ENCODE measurements around the gene ENOPH1. TPM values are rescaled to one million over a fixed set of nuclear protein-coding genes. Genes with fewer than 3 reads are reported as not detected.

Gene ENOPH1
- polyA plus RNA-seq, 1 donor from 2014 or later, result 159 TPM

DNA sequence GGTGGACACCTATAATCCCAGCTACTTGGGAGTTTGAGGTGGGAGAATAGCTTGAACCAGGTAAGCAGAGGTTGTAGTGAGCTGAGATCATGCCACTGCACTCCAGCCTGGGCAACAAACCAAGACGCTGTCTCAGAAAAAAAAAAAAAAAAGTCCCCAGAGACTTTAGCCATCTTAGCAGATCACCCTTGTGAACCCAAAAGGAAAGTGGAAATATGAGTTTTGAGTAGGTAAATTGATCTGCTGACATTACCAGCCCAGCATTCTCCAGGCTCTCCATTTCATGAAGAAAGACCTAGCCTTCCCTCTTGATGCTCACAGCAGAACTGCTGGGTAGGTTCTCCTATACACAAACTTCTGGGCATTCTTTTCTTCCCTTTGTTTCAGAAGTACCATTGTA lies 32.1 kb upstream of the ENOPH1 start:
- Histone ChIP-seq H3K36me3 (ENCODE audit: insufficient read depth, low read length) (no peaks in the 10 kb centered on the region), H3K4me2 (ENCODE audit: low read length) (no peak overlapping the region), H3K9me2 (ENCODE audit: insufficient read depth, low read length) (no peaks in the 10 kb centered on the region), H3K79me2 (replicated peaks; ENCODE audit: insufficient read depth, low read length) (no peaks in the 10 kb centered on the region), H2AFZ (ENCODE audit: low read depth, low read length) (no peak overlapping the region), H3K27ac (ENCODE audit: low read length) (no peak overlapping the region), H3K9me3 (ENCODE audit: low read length) (no peaks in the 10 kb centered on the region), H3K4me3 (ENCODE audit: low read length) (no peak overlapping the region), H3K9ac (ENCODE audit: low read length) (no peak overlapping the region), H3F3A (ENCODE audit: insufficient read depth, low read length, poor library complexity, severe bottlenecking) (no peaks in the 10 kb centered on the region), H3K27me3 (ENCODE audit: insufficient read depth, low read depth, low read length) (no peaks in the 10 kb centered on the region), H4K20me1 (ENCODE audit: insufficient read depth) (no peaks in the 10 kb centered on the region)
- TF ChIP-seq EP300 (conservative IDR thresholded peaks at IDR 0.05; ENCODE audit: poor library complexity, severe bottlenecking) (no peak), SMC3 (conservative IDR thresholded peaks at IDR 0.05; ENCODE audit: poor library complexity) (no peak), TAF1 (IDR thresholded peaks at IDR 0.05; ENCODE audit: low read depth) (no peak), EZH2 (IDR thresholded peaks at IDR 0.05; ENCODE audit: borderline replicate concordance, insufficient read depth, low read length, poor library complexity, severe bottlenecking) (no peak), POLR2AphosphoS5 (IDR thresholded peaks at IDR 0.05) (no peak), MXI1 (conservative IDR thresholded peaks at IDR 0.05; ENCODE audit: poor library complexity, severe bottlenecking) (no peak), RAD21 (conservative IDR thresholded peaks at IDR 0.05) (no peak)
- TF ChIP-seq, protein P1, sequence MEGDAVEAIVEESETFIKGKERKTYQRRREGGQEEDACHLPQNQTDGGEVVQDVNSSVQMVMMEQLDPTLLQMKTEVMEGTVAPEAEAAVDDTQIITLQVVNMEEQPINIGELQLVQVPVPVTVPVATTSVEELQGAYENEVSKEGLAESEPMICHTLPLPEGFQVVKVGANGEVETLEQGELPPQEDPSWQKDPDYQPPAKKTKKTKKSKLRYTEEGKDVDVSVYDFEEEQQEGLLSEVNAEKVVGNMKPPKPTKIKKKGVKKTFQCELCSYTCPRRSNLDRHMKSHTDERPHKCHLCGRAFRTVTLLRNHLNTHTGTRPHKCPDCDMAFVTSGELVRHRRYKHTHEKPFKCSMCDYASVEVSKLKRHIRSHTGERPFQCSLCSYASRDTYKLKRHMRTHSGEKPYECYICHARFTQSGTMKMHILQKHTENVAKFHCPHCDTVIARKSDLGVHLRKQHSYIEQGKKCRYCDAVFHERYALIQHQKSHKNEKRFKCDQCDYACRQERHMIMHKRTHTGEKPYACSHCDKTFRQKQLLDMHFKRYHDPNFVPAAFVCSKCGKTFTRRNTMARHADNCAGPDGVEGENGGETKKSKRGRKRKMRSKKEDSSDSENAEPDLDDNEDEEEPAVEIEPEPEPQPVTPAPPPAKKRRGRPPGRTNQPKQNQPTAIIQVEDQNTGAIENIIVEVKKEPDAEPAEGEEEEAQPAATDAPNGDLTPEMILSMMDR (IDR thresholded peaks at IDR 0.05; ENCODE audit: poor library complexity, severe bottlenecking), result no peak
- TF ChIP-seq, protein P2, sequence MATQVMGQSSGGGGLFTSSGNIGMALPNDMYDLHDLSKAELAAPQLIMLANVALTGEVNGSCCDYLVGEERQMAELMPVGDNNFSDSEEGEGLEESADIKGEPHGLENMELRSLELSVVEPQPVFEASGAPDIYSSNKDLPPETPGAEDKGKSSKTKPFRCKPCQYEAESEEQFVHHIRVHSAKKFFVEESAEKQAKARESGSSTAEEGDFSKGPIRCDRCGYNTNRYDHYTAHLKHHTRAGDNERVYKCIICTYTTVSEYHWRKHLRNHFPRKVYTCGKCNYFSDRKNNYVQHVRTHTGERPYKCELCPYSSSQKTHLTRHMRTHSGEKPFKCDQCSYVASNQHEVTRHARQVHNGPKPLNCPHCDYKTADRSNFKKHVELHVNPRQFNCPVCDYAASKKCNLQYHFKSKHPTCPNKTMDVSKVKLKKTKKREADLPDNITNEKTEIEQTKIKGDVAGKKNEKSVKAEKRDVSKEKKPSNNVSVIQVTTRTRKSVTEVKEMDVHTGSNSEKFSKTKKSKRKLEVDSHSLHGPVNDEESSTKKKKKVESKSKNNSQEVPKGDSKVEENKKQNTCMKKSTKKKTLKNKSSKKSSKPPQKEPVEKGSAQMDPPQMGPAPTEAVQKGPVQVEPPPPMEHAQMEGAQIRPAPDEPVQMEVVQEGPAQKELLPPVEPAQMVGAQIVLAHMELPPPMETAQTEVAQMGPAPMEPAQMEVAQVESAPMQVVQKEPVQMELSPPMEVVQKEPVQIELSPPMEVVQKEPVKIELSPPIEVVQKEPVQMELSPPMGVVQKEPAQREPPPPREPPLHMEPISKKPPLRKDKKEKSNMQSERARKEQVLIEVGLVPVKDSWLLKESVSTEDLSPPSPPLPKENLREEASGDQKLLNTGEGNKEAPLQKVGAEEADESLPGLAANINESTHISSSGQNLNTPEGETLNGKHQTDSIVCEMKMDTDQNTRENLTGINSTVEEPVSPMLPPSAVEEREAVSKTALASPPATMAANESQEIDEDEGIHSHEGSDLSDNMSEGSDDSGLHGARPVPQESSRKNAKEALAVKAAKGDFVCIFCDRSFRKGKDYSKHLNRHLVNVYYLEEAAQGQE (IDR thresholded peaks at IDR 0.05; ENCODE audit: borderline replicate concordance), result no peak

DNA sequence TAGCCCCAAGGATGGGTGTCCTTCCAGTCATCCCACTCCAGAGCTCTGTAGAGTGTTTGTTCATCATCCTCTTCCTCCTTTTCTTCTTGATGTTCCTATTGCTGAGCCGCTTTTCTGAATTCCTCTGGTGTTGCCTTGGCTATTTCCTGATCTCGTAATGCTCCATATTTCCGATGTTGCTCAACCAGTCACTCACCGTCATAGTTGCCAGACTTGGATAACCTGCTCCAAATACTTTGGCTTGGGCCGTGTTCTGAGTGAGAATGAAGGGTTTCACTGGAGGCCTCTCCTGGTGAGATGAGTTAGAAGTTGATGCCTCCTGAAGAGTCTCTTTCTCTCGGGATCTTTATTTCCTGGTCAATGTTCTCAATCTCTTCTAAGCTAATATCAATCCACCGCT lies 28.8 kb upstream of the ENOPH1 start:
- H4K20me1 ChIP-seq (ENCODE audit: insufficient read depth), result no peaks in the 10 kb centered on the region
- no peaks in the 10 kb centered on the region for H3K79me2 ChIP-seq (replicated peaks; ENCODE audit: insufficient read depth, low read length)
- no peaks in the 10 kb centered on the region for H3K9me3 ChIP-seq (ENCODE audit: low read length)
- H3K4me2 ChIP-seq (ENCODE audit: low read length), result no peak overlapping the region
- TF ChIP-seq TAF1 (IDR thresholded peaks at IDR 0.05; ENCODE audit: low read depth) (no peak), EZH2 (IDR thresholded peaks at IDR 0.05; ENCODE audit: borderline replicate concordance, insufficient read depth, low read length, poor library complexity, severe bottlenecking) (no peak), EP300 (conservative IDR thresholded peaks at IDR 0.05; ENCODE audit: poor library complexity, severe bottlenecking) (no peak), SMC3 (conservative IDR thresholded peaks at IDR 0.05; ENCODE audit: poor library complexity) (no peak), POLR2AphosphoS5 (IDR thresholded peaks at IDR 0.05) (no peak), MXI1 (conservative IDR thresholded peaks at IDR 0.05; ENCODE audit: poor library complexity, severe bottlenecking) (no peak), RAD21 (conservative IDR thresholded peaks at IDR 0.05) (no peak)
- TF ChIP-seq, protein P1 (IDR thresholded peaks at IDR 0.05; ENCODE audit: poor library complexity, severe bottlenecking), result no peak
- TF ChIP-seq, protein P2 (IDR thresholded peaks at IDR 0.05; ENCODE audit: borderline replicate concordance), result no peak
- no peak overlapping the region for H3K4me3 ChIP-seq (ENCODE audit: low read length)
- H3K27ac ChIP-seq (ENCODE audit: low read length), result no peak overlapping the region
- no peaks in the 10 kb centered on the region for H3K27me3 ChIP-seq (ENCODE audit: insufficient read depth, low read depth, low read length)
- H3F3A ChIP-seq (ENCODE audit: insufficient read depth, low read length, poor library complexity, severe bottlenecking), result no peaks in the 10 kb centered on the region
- no peak overlapping the region for H3K9ac ChIP-seq (ENCODE audit: low read length)
- no peaks in the 10 kb centered on the region for H3K9me2 ChIP-seq (ENCODE audit: insufficient read depth, low read length)
- H3K36me3 ChIP-seq (ENCODE audit: insufficient read depth, low read length), result no peaks in the 10 kb centered on the region
- no peak overlapping the region for H2AFZ ChIP-seq (ENCODE audit: low read depth, low read length)
